Keratinocyte (primary cell): ENCODE measurements around the gene LMNA. TPM values are rescaled to one million over a fixed set of nuclear protein-coding genes. Genes with fewer than 3 reads are reported as not detected.

ENCODE experiments used
- DNase-seq: peaks from one replicate; pipeline ENCODE4 v3.0.0-alpha.2; 2011; ENCODE audit warnings: low read depth, missing footprints, low spot score
- FAIRE-seq: peaks from 2 replicates; lab custom pipeline; 2011; peaks lifted over from hg19 to GRCh38; lab: Jason Lieb, UNC
- H2AFZ ChIP-seq: 2 replicates; pipeline ENCODE4 v1.6.0; 2012; ENCODE audit warnings: low read length, control low read depth, inconsistent platforms; ENCODE audit not compliant: control insufficient read depth
- H3K27ac ChIP-seq: 2 replicates; pipeline ENCODE4 v1.5.1; 2011; ENCODE audit warnings: low read length; ENCODE audit not compliant: control insufficient read depth, insufficient read depth
- H3K27me3 ChIP-seq: 3 replicates; pipeline ENCODE4 v1.6.0; 2011; ENCODE audit warnings: low read length; ENCODE audit not compliant: control insufficient read depth, insufficient read depth; ENCODE audit errors: extremely low read depth
- H3K36me3 ChIP-seq, 2 experiments: 2 replicates in 1 of 2; 3 replicates in 1 of 2; pipeline ENCODE4 v1.5.1; 2011; ENCODE audit warnings: low read length in 2 of 2, mild to moderate bottlenecking in 1 of 2; ENCODE audit not compliant: control insufficient read depth in 2 of 2, insufficient read depth in 2 of 2; ENCODE audit errors: extremely low read depth in 1 of 2
- H3K4me1 ChIP-seq: 3 replicates; pipeline ENCODE4 v1.5.1; 2011; ENCODE audit warnings: low read length; ENCODE audit not compliant: control insufficient read depth, insufficient read depth; ENCODE audit errors: extremely low read depth
- H3K4me2 ChIP-seq: 3 replicates; pipeline ENCODE4 v1.6.0; 2011; ENCODE audit warnings: low read depth, low read length; ENCODE audit not compliant: control insufficient read depth, insufficient read depth; ENCODE audit errors: extremely low read depth
- H3K4me3 ChIP-seq, 3 experiments: fragments of 200-600 bp in 1 of 3; sonication (generic) in 1 of 3; 2 replicates in 2 of 3; 3 replicates in 1 of 3; pipeline ENCODE4 v1.5.1; 2011 to 2016; ENCODE audit warnings: low read length in 3 of 3, mild to moderate bottlenecking in 3 of 3, control low read depth in 2 of 3, inconsistent platforms in 1 of 3, low read depth in 1 of 3, mixed read lengths in 1 of 3, mixed run types in 1 of 3, moderate library complexity in 1 of 3; ENCODE audit not compliant: control insufficient read depth in 2 of 3, insufficient read depth in 2 of 3; ENCODE audit errors: extremely low read depth in 1 of 3
- H3K79me2 ChIP-seq: 2 replicates; pipeline ENCODE4 v1.6.0; 2012; ENCODE audit warnings: low read length; ENCODE audit not compliant: control insufficient read depth, insufficient read depth
- H3K9ac ChIP-seq: 3 replicates; pipeline ENCODE4 v1.6.0; 2011; ENCODE audit warnings: low read length; ENCODE audit not compliant: control insufficient read depth, insufficient read depth; ENCODE audit errors: extremely low read depth
- H3K9me1 ChIP-seq: 3 replicates; pipeline ENCODE4 v1.6.0; 2011; ENCODE audit warnings: low read length; ENCODE audit not compliant: control insufficient read depth, insufficient read depth; ENCODE audit errors: extremely low read depth
- H3K9me3 ChIP-seq: 2 replicates; pipeline ENCODE4 v1.5.1; 2012; ENCODE audit warnings: low read depth, low read length; ENCODE audit not compliant: control insufficient read depth
- H4K20me1 ChIP-seq: 3 replicates; pipeline ENCODE4 v1.6.0; 2011; ENCODE audit warnings: low read length; ENCODE audit not compliant: control insufficient read depth, insufficient read depth; ENCODE audit errors: extremely low read depth
- CTCF ChIP-seq, 3 experiments: IDR thresholded peaks in 1 of 3; conservative IDR thresholded peaks in 1 of 3; optimal IDR thresholded peaks in 1 of 3; 2 replicates in 2 of 3; 3 replicates in 1 of 3; pipeline versions ENCODE3 to v1.5.1; 2011; ENCODE audit warnings: low read length in 3 of 3, mild to moderate bottlenecking in 3 of 3, moderate library complexity in 2 of 3, control low read depth in 1 of 3, inconsistent platforms in 1 of 3; ENCODE audit not compliant: insufficient read depth in 2 of 3; ENCODE audit errors: extremely low read depth in 1 of 3
- EZH2 ChIP-seq: IDR thresholded peaks from one replicate; pipeline ENCODE4 v1.6.1; 2012; ENCODE audit warnings: inconsistent platforms, mild to moderate bottlenecking, low read length, moderate library complexity
- dilution Hi-C: fragments of 300-500 bp; cut with MboI; formaldehyde crosslinking; loops from one replicate; pipeline ENCODE4 v1.7.0; 2020; ENCODE audit warnings: low sequenced_read_pairs; ENCODE audit not compliant: extremely low pct_ligation_motif_present
- polyA plus RNA-seq, 5 experiments: library from polyadenylated mRNA; depleted of rRNA in 3 of 5; stranded (reverse) in 3 of 5; stranded (forward) in 1 of 5; unstranded in 1 of 5; fragments of >200 nt; gene quantifications; 1 replicate in 1 of 5; 2 replicates in 3 of 5; 3 replicates in 1 of 5; pipeline versions ENCODE4 v1.2.1 to v1.2.3, GENCODE V29; 2011 to 2012; ENCODE audit warnings: missing spikeins in 2 of 5, low read depth in 1 of 5, low replicate concordance in 1 of 5

Gene LMNA
- polyA plus RNA-seq, 1 donor (not counting 4 experiments of a cell fraction or from before 2014, with no cell fraction given), result 444 TPM

GRCh38 chr1:156122519-156123355, 8.2 kb downstream of the LMNA start:
- Histone ChIP-seq H3K4me3 (peak overlapping the region; percentile 25 to 68 (median 53)), H3K9ac (peak overlapping the region; percentile 66), H3K4me1 (peaks cover 91% of the 10 kb centered on the region), H4K20me1 (peaks cover 20% of the 10 kb centered on the region), H3K79me2 (peaks cover 80% of the 10 kb centered on the region), H3K9me3 (no peaks in the 10 kb centered on the region), H3K9me1 (peaks cover 3% of the 10 kb centered on the region), H3K4me2 (peak overlapping the region; percentile 97), H3K27me3 (no peaks in the 10 kb centered on the region), H3K27ac (peak overlapping the region; percentile 97), H3K36me3 (peaks cover 2 to 18% of the 10 kb centered on the region in 2 experiments), H2AFZ (no peak overlapping the region)
- dilution Hi-C loops, result no loop called here
- FAIRE-seq, result peak; percentile 26
- DNase-seq, result no peak
- TF ChIP-seq EZH2, result no peak
- peak in 2 of 3 experiments; percentile 33 to 48 for TF ChIP-seq CTCF (optimal IDR thresholded peaks at IDR 0.05 in 1 of 3, IDR thresholded peaks at IDR 0.05 in 1 of 3, conservative IDR thresholded peaks at IDR 0.05 in 1 of 3; ENCODE audit: extremely low read depth in 1 of 3, insufficient read depth in 2 of 3, low read length in 3 of 3)

DNA sequence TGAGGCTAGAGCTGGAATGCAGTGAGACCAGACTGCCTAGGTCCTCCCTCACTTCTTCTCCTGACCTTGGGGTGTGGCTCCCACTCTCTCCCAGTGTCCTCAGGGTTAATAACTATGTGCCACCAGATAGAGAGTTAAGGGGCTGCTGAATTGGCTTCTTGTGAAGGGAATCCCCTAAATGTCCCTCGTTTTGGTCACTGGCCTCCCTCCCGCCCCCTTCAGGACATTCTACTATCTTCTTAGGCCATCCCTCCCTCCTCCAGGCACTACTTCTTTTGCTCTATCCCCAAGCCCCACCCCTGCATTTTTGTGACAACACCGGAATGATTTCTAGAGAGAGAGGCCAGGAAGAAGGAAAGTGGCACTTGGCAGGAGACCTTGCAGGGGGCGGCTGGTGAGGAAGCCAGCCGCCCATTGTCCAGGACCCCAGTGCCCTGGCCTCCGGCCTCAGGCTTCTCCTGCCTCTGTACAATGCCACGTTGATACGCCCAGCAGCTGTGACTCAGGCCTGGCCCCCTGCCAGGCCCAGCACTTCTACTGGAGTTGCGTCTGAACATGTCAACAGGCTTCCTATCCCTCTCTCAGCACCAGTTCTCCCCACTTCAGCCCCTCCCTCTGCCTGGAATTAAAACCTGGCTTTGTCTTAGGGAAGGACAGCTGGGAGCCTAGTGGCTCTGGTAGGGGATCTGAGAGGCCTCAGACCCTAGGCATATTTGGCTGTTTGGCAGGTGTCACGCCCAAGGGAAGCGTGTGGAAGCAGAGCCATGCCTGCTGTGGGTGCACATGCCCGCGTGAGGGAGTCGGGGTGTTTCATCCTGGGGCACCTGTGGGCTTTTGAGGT, 9.1 kb downstream of the LMNA start:
- Histone ChIP-seq H3K4me2 (peak overlapping the region; percentile 97), H3K9ac (peak overlapping the region; percentile 66), H3K36me3 (peaks cover 0 to 25% of the 10 kb centered on the region in 2 experiments), H3K4me1 (peaks cover 91% of the 10 kb centered on the region), H2AFZ (no peak overlapping the region), H3K27me3 (no peaks in the 10 kb centered on the region), H3K4me3 (peak overlapping the region; percentile 25 to 68 (median 53)), H3K79me2 (peaks cover 80% of the 10 kb centered on the region), H3K9me1 (peaks cover 3% of the 10 kb centered on the region), H3K27ac (peak overlapping the region; percentile 97), H3K9me3 (no peaks in the 10 kb centered on the region), H4K20me1 (peaks cover 14% of the 10 kb centered on the region)
- dilution Hi-C loops, result no loop called here
- no peak for TF ChIP-seq EZH2
- TF ChIP-seq CTCF (optimal IDR thresholded peaks at IDR 0.05 in 1 of 3, IDR thresholded peaks at IDR 0.05 in 1 of 3, conservative IDR thresholded peaks at IDR 0.05 in 1 of 3; ENCODE audit: extremely low read depth in 1 of 3, insufficient read depth in 2 of 3, low read length in 3 of 3), result peak in 2 of 3 experiments; percentile 1 to 13
- DNase-seq, result peak; percentile 90
- peak; percentile 67 for FAIRE-seq
